ENCODE data around the gene MTHFD1L.
"Not testable (repeated sequence)": the region's sequence is repeated elsewhere in the genome, so short reads cannot be mapped to it uniquely, and the experiment has no call there.

The MTHFD1L gene

GRCh38 chr6:151100326-151100725 lies 234.8 kb downstream of the MTHFD1L start:
- no peak for DNase-seq

- DNase-seq = no peak
Observed at GRCh38 chr6:151101161-151101815, 235.8 kb downstream of the MTHFD1L start.

GRCh38 chr6:151101816-151102694 lies 236.6 kb downstream of the MTHFD1L start:
- no peak for DNase-seq

DNA sequence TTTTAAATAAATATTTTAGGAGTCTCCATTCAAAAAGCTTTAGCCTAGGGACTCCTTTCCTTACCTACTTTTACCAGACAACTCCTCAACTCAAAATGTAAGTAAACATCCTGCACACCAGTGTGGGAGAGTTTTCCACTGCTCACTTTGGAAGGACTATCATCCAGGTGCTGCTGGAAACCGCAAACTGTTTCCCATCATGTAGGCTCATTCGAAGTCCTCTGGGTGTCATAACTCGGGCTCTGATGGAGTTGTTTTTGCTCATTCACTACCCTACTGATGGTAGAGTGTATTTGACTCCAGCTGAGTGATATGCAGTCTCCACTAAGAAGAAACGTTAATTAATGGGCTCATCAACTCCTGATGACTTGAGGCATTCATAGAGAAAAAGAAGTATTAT lies 237.8 kb downstream of the MTHFD1L start:
- DNase-seq = no peak

- DNase-seq = no peak
Observed at GRCh38 chr6:151107897-151108427, 242.5 kb downstream of the MTHFD1L start.

- DNase-seq = no peak
Observed at GRCh38 chr6:151108548-151108947, 243.0 kb downstream of the MTHFD1L start.

- no peak for DNase-seq
Observed at GRCh38 chr6:151109361-151109760, 243.9 kb downstream of the MTHFD1L start.

- DNase-seq = no peak
Observed at GRCh38 chr6:151109869-151110575, 244.5 kb downstream of the MTHFD1L start.

- no peak for DNase-seq
Observed at GRCh38 chr6:151110576-151110905, 245.0 kb downstream of the MTHFD1L start.

DNA sequence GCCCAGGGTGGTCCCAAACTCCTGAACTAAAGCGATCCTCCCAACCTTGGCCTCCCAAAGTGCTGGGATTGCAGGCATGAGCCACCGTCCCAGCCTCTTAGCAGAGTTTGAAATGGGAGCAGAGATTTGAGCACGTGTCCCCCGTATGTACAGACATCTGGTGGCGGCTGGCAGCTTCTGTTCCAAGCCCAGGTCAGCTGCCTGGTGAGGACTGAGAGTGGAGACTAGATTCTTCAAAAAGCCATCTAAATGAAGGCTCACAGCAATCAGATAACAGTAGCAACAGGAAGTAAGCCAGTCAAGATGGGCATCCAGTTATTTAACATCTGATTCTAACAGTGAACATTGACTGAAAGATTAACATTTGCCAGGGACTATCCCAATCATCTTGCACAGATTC lies 246.2 kb downstream of the MTHFD1L start:
- no peak for DNase-seq

GRCh38 chr6:151112130-151112529 lies 246.6 kb downstream of the MTHFD1L start:
- no peak for DNase-seq

- not testable (repeated sequence) for DNase-seq
Observed at GRCh38 chr6:151112884-151113283, 247.4 kb downstream of the MTHFD1L start.

DNA sequence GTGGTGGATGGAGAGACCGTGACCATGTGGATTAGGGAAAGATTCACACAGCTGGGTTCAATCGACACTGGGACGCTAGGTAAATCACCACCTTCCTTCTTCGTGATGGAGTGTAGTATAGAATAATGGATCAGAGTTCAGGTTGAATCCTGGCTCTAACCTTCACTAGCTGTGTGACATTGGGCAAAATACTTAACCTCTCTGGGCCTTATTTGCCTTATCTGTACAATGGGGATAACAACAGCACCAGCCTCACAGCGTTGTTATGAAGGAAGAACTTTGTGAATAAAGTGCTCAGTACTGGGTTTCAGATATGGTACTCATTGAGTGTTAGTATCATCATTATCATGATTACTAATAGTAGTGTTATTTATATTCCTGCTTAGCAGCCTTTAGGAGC lies 248.1 kb downstream of the MTHFD1L start:
- no peak for DNase-seq

GRCh38 chr6:151118461-151119123 lies 253.1 kb downstream of the MTHFD1L start:
- DNase-seq = no peak

DNA sequence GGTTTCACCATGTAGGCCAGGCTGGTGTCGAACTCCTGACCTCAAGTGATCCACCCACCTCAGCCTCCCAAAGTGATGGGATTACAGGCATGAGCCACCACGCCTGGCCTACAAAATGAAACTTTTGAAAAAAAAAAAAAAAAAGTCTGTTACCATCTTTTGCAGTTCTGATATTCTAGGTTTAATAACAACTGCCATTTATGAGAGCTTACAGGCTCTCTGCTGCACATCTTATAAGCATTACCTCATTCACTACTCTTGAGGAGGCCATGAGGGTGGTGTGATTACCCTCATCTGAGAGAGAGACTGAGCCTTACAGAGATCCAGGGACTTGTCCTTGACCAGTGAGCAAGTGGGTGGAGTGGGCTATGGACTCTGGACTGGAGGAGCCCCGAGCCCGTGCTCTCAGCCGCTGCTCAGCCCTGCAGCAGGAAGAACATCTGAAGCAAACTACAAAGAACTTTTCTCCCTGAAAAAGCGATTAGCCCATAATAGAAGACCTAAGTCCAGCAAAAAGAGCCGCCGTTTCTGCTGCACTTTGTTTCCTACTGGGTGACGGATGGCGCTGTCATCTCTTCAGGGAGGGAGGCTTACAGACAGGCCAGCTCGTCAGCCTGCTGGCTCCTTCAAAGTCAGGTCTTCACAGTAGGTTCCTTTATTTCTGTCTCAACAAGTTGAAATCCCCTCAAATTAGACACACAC lies 254.5 kb downstream of the MTHFD1L start:
- DNase-seq = no peak

DNA sequence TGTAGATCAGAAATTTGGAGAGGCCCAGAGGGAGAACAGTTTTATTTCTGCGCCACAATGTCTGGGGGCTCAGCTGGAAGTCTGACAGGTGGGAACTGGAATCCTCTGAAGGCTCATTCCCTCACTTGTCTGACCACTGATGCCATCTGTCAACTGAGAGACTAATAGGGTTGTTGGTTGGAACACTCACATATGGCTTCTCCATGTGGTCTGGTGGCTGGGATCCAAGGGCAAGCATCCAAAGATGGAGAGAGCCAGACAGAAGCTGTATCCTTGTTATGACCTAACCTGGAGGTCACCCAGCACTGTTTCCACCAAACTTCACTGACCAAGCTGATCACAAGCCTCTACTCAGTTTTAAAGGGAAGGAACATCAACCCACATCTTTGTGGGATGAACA lies 256.4 kb downstream of the MTHFD1L start:
- no peak for DNase-seq

GRCh38 chr6:151123641-151124040 lies 258.1 kb downstream of the MTHFD1L start:
- DNase-seq = not testable (repeated sequence)

- not testable (repeated sequence) for DNase-seq
Observed at GRCh38 chr6:151125242-151125641, 259.7 kb downstream of the MTHFD1L start.

DNA sequence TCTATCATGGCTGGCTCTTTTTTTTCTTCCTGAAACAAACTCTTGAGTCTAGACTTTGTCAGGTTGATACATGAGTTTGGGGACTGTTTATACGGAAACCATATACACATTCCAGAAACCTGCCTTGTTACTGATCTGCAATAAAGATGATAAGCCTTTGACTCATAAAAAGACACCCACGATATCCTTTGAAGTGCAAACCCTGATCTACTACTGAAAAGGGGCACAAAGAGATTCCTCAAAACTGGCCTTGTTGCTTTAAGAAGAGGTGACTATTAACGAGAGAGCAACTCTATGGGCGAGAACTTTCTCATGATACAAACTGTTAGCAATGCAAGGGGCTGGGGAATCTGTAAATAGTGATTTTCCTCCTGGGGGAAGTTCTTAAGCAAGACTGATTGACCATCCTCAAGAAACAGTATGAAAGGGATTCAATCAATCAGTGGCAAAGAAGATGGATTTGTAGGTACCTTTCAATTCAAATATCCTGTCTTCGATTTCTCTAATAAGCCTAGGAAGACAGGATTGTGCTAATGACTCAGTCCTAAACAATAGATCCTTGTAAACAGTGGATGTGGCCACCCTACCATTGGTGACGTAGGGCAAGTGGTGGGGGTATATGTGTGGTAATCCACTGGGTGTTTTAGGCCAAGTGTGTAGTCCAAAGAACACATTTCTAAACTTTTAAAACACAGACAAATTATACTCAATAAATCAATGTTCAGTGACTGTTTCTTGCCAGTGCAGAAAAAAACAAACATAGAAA lies 260.3 kb downstream of the MTHFD1L start:
- DNase-seq = not testable (repeated sequence)

GRCh38 chr6:151126417-151126724 lies 260.9 kb downstream of the MTHFD1L start:
- DNase-seq = not testable (repeated sequence)

DNA sequence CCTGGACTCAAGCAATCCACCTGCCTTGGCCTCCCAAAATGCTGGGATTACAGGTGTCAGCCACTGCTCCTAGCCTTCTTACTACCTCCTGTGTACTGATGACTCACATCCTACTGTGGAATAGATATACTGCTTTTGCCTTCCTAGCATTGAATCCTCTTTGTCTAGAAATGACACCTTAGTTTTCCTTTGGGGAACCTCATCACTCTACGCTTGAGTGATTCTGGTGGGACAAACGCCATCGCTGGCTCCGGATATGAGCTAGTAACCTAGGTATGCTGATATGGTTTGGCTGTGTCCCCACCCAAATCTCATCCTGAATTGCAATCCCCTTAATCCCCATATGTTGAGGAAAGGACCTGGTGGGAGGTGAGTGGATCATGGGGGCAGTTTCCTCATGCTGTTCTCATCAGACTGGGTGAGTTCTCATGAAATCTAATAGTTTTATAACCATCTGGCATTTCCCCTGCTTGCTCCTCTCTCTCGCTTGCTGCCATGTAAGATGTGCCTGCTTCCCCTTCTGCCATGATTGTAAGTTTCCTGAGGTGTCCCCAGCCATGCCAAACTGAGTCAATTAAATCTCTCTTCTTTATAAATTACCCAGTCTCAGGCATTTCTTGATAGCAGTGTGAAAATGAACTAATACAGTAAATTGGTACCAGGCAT lies 261.8 kb downstream of the MTHFD1L start:
- not testable (repeated sequence) for DNase-seq
